GM18519 (cell line): ENCODE measurements around the gene DNASE1.

Source experiments
- ATAC-seq: cut with Tn5 transposase; IDR thresholded peaks from one replicate; pipeline ENCODE4 v1.9.1; 2021; ENCODE audit warnings: mild to moderate bottlenecking, moderate library complexity; ENCODE audit not compliant: unreplicated experiment, low FRiP score

Gene DNASE1

DNA sequence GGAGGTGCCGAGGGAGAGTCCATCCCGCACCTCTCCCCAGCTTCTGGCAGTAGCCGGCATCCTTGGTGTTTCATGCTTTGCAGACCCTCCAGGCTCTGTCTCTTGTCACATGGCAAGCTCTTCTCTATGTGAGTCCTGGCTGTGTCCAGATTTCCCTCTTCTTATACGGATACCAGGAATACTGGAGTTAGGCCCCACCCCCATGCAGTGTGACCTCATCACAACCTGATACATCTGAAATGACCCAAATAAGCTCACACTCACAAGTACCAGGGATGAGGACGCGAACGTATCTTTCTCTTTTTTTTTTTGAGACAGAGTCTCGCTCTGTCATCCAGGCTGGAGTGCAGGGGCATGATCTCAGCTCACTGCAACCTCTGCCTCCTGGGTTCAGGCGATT, 39.6 kb downstream of the DNASE1 start:
- no peak for ATAC-seq

GRCh38 chr16:3695610-3696369, 41.3 kb downstream of the DNASE1 start:
- ATAC-seq = no peak

DNA sequence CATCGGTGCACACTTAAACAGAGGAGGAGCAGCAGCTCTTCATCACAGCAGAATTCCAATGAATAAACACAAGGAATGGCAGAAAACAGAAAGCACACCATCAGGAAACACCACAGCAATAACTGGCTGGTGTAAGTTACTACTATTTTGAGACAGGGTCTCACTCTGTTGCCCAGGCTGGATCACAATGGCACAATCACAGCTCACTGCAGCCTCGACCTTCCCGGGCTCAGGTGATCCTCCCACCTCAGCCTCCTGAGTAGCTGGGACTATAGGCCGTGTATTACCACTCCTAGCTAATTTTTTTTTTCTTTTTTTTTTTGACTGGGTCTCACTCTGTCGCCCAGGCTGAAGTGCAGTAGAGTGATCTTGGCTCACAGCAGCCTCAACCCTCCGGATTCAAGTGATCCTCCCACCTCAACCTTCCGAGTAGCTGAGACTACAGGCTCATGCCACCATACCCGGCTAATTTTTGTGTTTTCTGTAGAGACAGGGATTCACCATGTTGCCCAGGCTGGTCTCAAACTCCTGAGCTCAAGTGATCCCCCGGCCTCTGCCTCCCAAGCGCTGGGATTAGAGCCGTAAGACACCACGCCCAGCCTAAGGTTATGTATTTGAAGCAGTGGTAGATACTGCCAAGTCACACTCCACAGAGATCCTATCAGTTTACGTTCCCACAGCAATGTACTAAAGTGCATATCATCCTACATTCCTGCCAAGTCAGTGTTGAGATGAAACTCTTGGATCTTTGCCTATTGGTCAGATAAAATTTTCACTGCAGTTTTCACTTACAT, 42.1 kb downstream of the DNASE1 start:
- no peak for ATAC-seq

GRCh38 chr16:3698941-3699340, 44.5 kb downstream of the DNASE1 start:
- no peak for ATAC-seq

- ATAC-seq = no peak
Observed at GRCh38 chr16:3701531-3701930, 47.0 kb downstream of the DNASE1 start.

GRCh38 chr16:3702082-3702481, 47.6 kb downstream of the DNASE1 start:
- ATAC-seq = no peak

DNA sequence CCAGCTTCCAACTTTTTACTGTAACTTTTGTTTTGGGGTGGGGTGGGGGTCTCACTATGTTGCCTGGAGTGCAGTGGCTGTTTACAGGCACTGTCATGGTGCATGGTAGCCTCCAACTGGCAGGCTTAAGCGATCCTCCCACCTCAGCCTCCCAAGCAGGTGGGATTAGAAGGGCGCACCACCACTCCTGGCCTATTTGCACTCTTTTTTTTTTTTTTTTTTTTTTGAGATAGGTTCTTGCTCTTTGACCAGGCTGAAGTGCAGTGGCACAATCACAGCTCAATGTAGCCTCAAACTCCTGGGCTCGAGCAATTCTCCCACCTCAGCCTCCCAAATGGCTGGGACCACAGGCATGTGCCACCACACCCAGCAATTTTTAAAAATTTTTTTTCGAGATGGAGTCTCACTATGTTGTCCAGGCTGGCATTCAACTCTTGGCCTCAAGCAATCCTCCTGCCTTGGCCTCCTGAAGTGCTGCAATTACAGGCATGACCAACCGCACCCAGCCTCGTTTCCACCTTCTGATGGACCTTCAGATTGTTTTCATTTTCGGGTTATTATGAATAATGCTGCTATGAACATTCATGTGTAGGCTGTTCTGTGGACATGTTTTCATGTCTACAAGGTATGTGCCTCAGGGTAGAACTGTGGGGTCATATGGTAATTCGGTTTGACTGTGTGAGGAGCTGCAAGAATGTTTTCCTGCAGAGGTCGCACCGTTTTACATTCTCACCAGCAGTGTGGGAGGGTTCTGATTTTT, 51.9 kb downstream of the DNASE1 start:
- ATAC-seq = no peak
